CD1c-positive myeloid dendritic cell (primary cell): ENCODE results near the gene OBSL1.

ENCODE experiments used
- DNase-seq: peaks from one replicate; pipeline ENCODE4 v3.0.0-alpha.2; 2016; ENCODE audit errors: extremely low spot score

The OBSL1 gene

DNA sequence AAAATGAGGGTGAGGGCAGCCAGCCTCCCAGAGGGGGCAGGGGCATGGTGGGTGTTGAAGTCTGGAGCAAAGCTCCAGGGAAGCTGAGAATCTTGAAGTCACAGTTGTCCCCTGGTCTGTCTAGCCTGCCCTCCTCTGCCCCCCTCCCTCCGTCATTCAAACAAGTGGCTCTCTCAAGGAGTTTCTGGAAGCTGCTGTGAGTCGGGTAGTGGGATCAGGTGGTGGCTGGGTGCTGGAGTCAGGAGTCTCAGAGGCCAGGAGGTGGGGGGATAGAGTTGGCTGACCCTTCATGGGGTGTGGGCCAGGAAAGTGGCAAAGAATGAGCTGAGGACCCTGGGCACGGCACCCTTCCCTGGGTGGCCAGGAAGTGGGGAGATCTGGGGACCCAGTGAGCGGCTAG, 57.6 kb downstream of the OBSL1 start:
- DNase-seq, result no peak

- no peak for DNase-seq
Observed at GRCh38 chr2:219512524-219513216, 58.7 kb downstream of the OBSL1 start.

DNA sequence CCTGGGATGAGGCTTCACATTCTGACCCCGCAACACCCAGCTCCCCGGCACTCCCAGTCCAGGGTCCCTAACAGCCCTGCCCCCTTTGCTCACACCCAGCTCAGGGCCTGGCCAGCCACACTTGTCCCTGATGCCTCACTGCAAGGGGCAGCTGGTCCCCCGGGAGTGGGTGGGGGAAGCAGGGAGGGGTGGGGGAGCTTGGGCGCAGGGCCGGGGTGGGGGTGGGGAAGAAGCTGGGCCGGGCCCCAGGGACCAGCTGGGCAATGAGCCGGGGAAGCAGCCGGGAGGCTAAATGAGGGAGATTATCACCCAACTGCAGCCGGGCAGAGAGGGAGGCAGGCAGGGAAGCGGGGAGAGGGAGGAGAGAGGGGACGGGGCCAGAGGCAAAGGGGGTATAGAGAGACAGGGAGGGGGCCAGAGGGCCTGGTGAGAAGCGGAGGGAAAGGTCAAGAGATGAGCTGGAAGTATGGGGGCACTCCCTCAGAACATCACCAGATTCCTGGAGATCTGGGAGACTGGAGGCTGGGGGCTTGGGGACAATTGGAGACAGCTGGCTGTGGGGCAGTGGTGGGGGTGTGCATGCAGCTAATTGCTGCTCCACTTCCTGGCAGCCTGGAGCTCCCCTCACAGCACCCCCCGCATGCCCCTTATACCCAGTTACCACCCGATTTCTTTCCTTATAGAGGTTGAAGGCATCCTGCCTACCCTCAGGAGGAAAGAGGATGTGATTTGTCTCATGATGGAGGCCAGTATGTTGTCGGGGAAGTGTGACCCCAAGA, 59.6 kb downstream of the OBSL1 start:
- DNase-seq, result no peak

- no peak for DNase-seq
Observed at GRCh38 chr2:219510512-219511135, 60.7 kb downstream of the OBSL1 start.

GRCh38 chr2:219509780-219510511, 61.4 kb downstream of the OBSL1 start:
- DNase-seq, result peak; percentile 56

DNA sequence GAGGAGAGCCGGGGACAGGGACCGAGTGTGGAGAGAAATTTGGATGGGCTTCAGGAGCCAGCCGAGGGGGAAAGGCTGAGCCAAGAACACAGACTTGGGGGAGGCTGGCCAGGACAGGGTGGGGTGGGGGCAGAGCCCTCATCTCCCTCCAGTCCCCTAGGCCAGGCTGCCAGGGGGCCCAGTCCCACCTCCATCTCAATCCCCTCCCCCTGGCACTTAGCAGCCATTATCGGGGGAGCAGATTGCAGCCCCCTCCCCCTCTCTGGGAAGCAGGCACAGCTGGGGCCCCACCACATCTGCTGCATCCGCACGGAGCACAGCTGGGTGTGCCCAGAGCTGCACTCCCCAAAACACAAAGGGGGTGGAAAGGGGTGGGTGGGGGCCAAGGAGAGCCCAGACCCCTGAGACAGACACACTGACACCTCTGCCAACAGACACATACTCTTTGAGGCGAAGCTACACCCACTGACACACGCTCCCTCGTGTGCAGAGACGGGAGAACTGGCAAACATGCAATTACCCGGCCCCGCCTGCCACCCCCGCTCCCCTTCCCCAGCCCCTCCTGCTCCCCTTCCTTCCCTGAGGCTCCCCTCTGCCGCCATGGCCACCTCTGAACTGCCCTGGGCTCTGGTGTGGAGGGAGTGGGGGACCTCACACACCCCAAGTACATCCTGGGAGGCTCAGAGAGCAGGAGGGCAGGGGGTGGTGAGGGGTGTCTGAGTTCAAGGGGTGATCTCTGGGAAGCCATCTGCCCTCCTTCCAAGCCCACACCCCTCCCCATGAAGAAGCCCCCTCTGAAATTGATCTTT, 62.2 kb downstream of the OBSL1 start:
- DNase-seq, result no peak

DNA sequence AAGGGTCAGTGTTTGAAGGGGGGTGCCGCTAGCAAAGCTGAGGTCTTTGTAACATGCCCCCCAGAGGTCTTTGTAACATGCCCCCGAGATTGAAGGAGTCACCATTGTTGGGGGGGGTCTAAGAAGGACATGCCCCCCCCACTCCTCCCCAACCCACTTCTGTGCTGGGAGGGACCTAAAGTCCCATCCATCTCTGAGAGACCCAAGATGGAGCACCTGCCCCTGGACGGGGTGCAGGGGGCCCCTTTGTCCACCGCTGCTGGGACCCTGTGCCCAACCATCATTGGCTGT, 63.0 kb downstream of the OBSL1 start:
- no peak for DNase-seq

DNA sequence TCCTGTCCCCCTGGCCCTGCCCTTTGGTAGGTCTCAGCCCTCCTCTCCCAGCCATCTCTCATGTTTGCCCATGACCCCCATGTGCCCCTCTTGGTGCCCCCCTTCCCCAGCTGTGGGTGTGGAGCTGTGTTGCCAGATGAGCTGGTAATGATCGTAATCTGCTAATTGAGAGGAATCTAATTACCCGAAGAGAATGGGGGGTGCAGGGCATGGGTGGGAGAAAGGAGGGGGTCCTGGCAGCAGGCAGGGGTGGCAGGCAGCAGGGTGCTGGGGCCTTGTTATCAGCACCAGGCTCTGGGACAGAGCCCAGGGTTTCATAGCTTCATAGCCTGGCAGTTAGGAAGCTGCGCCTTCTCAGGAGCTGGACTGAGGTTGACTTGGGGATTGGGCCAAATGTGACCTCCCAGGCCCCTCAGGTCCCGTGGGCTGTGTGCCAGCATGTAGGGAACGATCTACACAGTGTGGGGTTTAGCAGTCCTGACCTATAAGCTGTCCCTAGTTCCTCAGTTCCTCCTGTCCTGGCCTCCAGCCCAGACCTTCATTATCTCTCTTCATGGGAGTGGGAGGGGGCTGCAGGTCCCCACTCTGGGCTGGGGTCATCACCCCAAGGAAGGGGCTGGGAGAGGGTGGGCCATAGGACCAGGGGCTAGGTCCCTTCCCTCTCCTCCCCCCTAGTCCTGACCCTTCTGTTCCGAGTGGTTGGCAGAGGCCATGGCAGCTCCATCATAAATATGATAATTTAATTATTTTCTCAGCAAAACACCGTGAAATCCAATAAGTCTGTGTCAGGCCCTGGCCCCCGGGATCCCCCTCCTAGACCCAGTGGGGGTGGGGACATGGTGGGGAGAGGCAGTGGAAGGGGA, 63.5 kb downstream of the OBSL1 start:
- DNase-seq, result no peak

GRCh38 chr2:219506802-219507526, 64.4 kb downstream of the OBSL1 start:
- DNase-seq, result no peak

DNA sequence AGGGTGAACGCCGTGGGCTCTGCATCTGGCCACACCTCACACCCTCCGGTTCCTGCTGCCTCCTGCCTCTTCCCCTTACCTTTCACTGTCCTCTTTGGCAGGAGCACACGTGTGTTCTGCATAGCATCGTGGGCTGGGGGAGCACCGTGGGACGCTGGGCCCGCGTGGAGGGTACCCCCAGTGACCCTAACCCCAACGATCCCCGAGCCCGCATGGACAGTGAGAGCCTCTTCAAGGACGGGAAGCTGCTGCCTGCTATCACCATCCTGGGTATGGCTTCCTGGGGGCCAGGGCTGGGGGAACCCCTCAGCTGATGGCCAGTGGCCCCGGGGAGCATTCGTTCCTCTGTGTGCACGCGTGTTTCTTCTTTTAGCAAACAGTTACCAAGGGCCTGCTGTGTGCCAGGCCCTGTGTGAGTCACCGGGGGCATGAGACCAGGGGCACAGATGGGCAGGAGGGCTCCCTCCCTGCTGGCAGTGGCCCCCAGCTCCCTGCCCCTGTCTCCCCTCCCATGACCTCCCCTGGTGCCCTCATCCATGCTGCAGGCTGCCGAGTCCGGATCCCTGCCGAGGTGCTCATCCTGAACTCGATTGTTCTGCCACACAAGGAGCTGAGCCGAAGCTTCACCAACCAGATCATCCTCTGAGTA, 65.1 kb downstream of the OBSL1 start:
- no peak for DNase-seq

- DNase-seq, result no peak
Observed at GRCh38 chr2:219505585-219505984, 65.8 kb downstream of the OBSL1 start.

- no peak for DNase-seq
Observed at GRCh38 chr2:219502618-219503017, 68.7 kb downstream of the OBSL1 start.

- DNase-seq, result no peak
Observed at GRCh38 chr2:219501849-219502248, 69.5 kb downstream of the OBSL1 start.
